DMS 273 (cell line): Measurements from ENCODE around the gene DPP7.

Experiments used
- DNase-seq: peaks from one replicate; lab custom pipeline; 2025; ENCODE audit not compliant: unreplicated experiment; lab: John Stamatoyannopoulos, UW

Gene DPP7

GRCh38 chr9:137095664-137096517, 18.6 kb downstream of the DPP7 start:
- peak; percentile 56 for DNase-seq

- peak; percentile 93 for DNase-seq
These were observed 25.1 kb downstream of the DPP7 start for GRCh38 chr9:137089232-137089947.

- DNase-seq, result no peak
These were observed 26.4 kb downstream of the DPP7 start for GRCh38 chr9:137088121-137088520.

GRCh38 chr9:137087409-137087925, 27.1 kb downstream of the DPP7 start:
- no peak for DNase-seq

- DNase-seq, result peak; percentile 99
These were observed 27.8 kb downstream of the DPP7 start, which contains the start of gene MAN1B1 for GRCh38 chr9:137086531-137087408. Gene MAN1B1 (plus strand): TSS chr9:137086985. CDS start chr9:137087000, 15 bp downstream.

GRCh38 chr9:137085920-137086530, 28.5 kb downstream of the DPP7 start:
- DNase-seq, result peak; percentile 65

- DNase-seq, result no peak
These were observed 30.0 kb downstream of the DPP7 start for GRCh38 chr9:137084526-137084925.

- DNase-seq, result peak; percentile 77
These were observed 31.0 kb downstream of the DPP7 start for GRCh38 chr9:137083394-137084004.

- DNase-seq, result no peak
These were observed 31.6 kb downstream of the DPP7 start for GRCh38 chr9:137082925-137083290.

- DNase-seq, result no peak
These were observed 32.2 kb downstream of the DPP7 start for GRCh38 chr9:137082222-137082924.

GRCh38 chr9:137080260-137081122, 34.0 kb downstream of the DPP7 start:
- DNase-seq, result no peak

- DNase-seq, result no peak
These were observed 35.1 kb downstream of the DPP7 start for GRCh38 chr9:137079401-137079787.

- DNase-seq, result no peak
These were observed 35.7 kb downstream of the DPP7 start for GRCh38 chr9:137078701-137079400.

- no peak for DNase-seq
These were observed 36.5 kb downstream of the DPP7 start for GRCh38 chr9:137077758-137078693.

- peak; percentile 69 for DNase-seq
These were observed 37.4 kb downstream of the DPP7 start, which contains the start of gene UAP1L1 for GRCh38 chr9:137077010-137077747. Gene UAP1L1 (plus strand): TSS chr9:137077517. CDS start chr9:137077533, 16 bp downstream.

GRCh38 chr9:137076636-137077009, 37.9 kb downstream of the DPP7 start:
- no peak for DNase-seq
